Frontal cortex (tissue), 4 donors: ENCODE results near the gene HMX2. TPM values are rescaled to one million over a fixed set of nuclear protein-coding genes. Genes with fewer than 3 reads are reported as not detected.

Source experiments
- DNase-seq, 2 donors: peaks; one replicate each; pipeline ENCODE4 v3.0.0; 2012; ENCODE audit warnings: low spot score in 2 of 2
- FAIRE-seq: peaks from 2 replicates; lab custom pipeline; 2012; peaks lifted over from hg19 to GRCh38; lab: Jason Lieb, UNC
- total RNA-seq: library from RNA; depleted of rRNA; stranded (reverse); fragments of >200 nt; gene quantifications from one replicate; pipeline ENCODE4 v1.2.3, GENCODE V29; 2014
- donor health status: control.
- donor health status: control.
- donor health status: control.

HMX2 gene
- total RNA-seq: not detected

GRCh38 chr10:123147635-123148413, at the start of gene HMX2:
TSS of gene HMX2 (plus strand) at chr10:123148136. CDS start at chr10:123148379, 243 bp downstream.
- DNase-seq: peak; percentile 12 to 30

GRCh38 chr10:123100030-123100762, 47.7 kb upstream of the HMX2 start:
- DNase-seq (no peak), FAIRE-seq (no peak)

More at GRCh38 chr10:123147635-123148413, at the start of gene HMX2:
- no peak for FAIRE-seq

GRCh38 chr10:123101872-123102271, 46.1 kb upstream of the HMX2 start:
- DNase-seq: no peak
- no peak for FAIRE-seq

- FAIRE-seq (no peak), DNase-seq (no peak)
Measured at GRCh38 chr10:123102673-123103072, 45.3 kb upstream of the HMX2 start.

GRCh38 chr10:123103944-123104343, 44.0 kb upstream of the HMX2 start:
- FAIRE-seq (no peak), DNase-seq (no peak)

GRCh38 chr10:123109466-123109865, 38.5 kb upstream of the HMX2 start:
- DNase-seq (no peak), FAIRE-seq (no peak)

GRCh38 chr10:123117644-123118417, 30.1 kb upstream of the HMX2 start:
- no peak for DNase-seq
- no peak for FAIRE-seq

- FAIRE-seq (no peak), DNase-seq (no peak)
Measured at GRCh38 chr10:123119081-123119480, 28.9 kb upstream of the HMX2 start.

GRCh38 chr10:123126246-123126645, 21.7 kb upstream of the HMX2 start:
- FAIRE-seq (no peak), DNase-seq (no peak)

GRCh38 chr10:123129618-123130271, 18.2 kb upstream of the HMX2 start:
- FAIRE-seq: no peak
- DNase-seq: no peak

GRCh38 chr10:123132576-123133477, 15.1 kb upstream of the HMX2 start:
- DNase-seq: peak; percentile 84 to 88
- FAIRE-seq: no peak

GRCh38 chr10:123133541-123134342, 14.2 kb upstream of the HMX2 start:
- FAIRE-seq (no peak), DNase-seq (no peak)

GRCh38 chr10:123134343-123134914, 13.5 kb upstream of the HMX2 start:
- DNase-seq (no peak), FAIRE-seq (no peak)

GRCh38 chr10:123134915-123135414, 13.0 kb upstream of the HMX2 start:
- no peak for DNase-seq
- no peak for FAIRE-seq

- DNase-seq: no peak
- no peak for FAIRE-seq
Measured at GRCh38 chr10:123135415-123136141, 12.4 kb upstream of the HMX2 start, which contains the start of gene HMX3. TSS of gene HMX3 (plus strand) at chr10:123135970. CDS start at chr10:123136051, 81 bp downstream.

GRCh38 chr10:123136221-123136805, 11.6 kb upstream of the HMX2 start:
- FAIRE-seq (no peak), DNase-seq (no peak)
